ENCODE results near the gene RNF157. TPM values are rescaled to one million over a fixed set of nuclear protein-coding genes. Genes with fewer than 3 reads are reported as not detected.

The RNF157 gene
- total and polyA plus RNA-seq, 9 of the 15 experiments (the other 6 are each of a cell fraction or from before 2014, with no cell fraction given), result 8.1 to 31.7 (median 20.8) TPM

DNA sequence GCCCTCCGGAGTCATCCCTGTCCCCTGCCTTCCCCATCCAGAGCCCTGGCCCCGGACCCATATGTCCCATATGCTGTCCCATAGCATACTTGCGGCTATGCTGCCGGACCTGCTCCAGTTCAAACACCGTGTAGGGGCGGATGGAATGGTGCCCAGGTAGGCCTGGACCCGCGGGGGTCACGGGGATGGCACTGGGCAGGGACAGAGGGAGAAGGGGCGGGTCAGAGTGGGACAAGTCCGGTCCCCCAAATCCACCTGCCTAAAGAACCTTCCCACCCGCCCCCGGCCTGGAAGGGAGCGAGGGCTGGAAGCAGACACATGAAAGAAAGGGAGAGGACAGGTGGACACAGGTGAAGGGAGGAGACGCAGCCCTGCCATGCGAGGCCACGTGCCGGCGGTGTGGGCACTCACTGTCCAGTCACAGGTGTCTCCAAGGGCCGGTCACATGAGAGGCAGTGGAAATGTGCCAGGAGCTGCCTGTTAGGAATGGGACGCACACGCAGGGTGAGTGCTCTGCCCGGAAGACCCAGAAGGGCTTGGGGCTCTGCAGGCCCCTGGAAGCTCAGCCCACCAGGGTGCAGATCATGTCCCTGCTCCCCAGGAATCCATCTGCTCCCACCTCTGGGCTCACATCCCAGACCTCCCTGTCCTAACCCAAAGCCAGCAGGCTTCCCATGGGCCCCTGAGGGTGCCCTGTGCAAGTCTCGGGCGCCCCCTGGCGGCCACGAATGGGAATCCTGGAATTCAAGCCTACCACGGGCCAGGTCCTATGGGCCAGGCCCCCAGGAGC is 38.9 kb upstream of the RNF157 start (continued):
- TF ChIP-seq RERE (CRISPR knock-in tag; IDR thresholded peaks at IDR 0.05; ENCODE audit: borderline replicate concordance), result no peak
- TF ChIP-seq, protein P1, sequence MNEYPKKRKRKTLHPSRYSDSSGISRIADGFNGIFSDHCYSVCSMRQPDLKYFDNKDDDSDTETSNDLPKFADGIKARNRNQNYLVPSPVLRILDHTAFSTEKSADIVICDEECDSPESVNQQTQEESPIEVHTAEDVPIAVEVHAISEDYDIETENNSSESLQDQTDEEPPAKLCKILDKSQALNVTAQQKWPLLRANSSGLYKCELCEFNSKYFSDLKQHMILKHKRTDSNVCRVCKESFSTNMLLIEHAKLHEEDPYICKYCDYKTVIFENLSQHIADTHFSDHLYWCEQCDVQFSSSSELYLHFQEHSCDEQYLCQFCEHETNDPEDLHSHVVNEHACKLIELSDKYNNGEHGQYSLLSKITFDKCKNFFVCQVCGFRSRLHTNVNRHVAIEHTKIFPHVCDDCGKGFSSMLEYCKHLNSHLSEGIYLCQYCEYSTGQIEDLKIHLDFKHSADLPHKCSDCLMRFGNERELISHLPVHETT (CRISPR knock-in tag; conservative IDR thresholded peaks at IDR 0.05 in 1 of 2, IDR thresholded peaks at IDR 0.05 in 1 of 2), result no peak
- TF ChIP-seq ZBTB2 (IDR thresholded peaks at IDR 0.05), result no peak
- TF ChIP-seq TEAD1 (CRISPR knock-in tag; IDR thresholded peaks at IDR 0.05), result peak; percentile 62 to 95; a peak in 3 of 4 replicates
- TF ChIP-seq CBX2 (IDR thresholded peaks at IDR 0.05; ENCODE audit: insufficient read depth, low read length, poor library complexity, severe bottlenecking), result no peak
- TF ChIP-seq MCM2 (IDR thresholded peaks at IDR 0.05; ENCODE audit: low read depth), result no peak
- TF ChIP-seq ZBTB12 (CRISPR knock-in tag; IDR thresholded peaks at IDR 0.05), result no peak
- no peak for TF ChIP-seq FOXJ2 (tag; IDR thresholded peaks at IDR 0.05)
- no peak for TF ChIP-seq HDAC3 (IDR thresholded peaks at IDR 0.05; ENCODE audit: borderline replicate concordance, partially characterized antibody)
- TF ChIP-seq, protein P2, sequence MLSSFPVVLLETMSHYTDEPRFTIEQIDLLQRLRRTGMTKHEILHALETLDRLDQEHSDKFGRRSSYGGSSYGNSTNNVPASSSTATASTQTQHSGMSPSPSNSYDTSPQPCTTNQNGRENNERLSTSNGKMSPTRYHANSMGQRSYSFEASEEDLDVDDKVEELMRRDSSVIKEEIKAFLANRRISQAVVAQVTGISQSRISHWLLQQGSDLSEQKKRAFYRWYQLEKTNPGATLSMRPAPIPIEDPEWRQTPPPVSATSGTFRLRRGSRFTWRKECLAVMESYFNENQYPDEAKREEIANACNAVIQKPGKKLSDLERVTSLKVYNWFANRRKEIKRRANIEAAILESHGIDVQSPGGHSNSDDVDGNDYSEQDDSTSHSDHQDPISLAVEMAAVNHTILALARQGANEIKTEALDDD (IDR thresholded peaks at IDR 0.05), result no peak
- TF ChIP-seq, protein P3, sequence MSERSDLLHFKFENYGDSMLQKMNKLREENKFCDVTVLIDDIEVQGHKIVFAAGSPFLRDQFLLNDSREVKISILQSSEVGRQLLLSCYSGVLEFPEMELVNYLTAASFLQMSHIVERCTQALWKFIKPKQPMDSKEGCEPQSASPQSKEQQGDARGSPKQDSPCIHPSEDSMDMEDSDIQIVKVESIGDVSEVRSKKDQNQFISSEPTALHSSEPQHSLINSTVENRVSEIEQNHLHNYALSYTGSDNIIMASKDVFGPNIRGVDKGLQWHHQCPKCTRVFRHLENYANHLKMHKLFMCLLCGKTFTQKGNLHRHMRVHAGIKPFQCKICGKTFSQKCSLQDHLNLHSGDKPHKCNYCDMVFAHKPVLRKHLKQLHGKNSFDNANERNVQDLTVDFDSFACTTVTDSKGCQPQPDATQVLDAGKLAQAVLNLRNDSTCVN (CRISPR knock-in tag; IDR thresholded peaks at IDR 0.05), result no peak
- TF ChIP-seq ZFPM2 (CRISPR knock-in tag; IDR thresholded peaks at IDR 0.05), result no peak
- no peak for TF ChIP-seq ZNF436 (CRISPR knock-in tag; IDR thresholded peaks at IDR 0.05)
